Kidney capillary endothelial cell (primary cell): ENCODE measurements around the gene NFS1.

Experiments
- DNase-seq: peaks from one replicate; pipeline ENCODE4 v3.0.0-alpha.2; 2018; ENCODE audit warnings: low spot score

NFS1 gene

GRCh38 chr20:35674921-35675320, 24.2 kb downstream of the NFS1 start:
- DNase-seq = no peak

- DNase-seq = no peak
Measured at GRCh38 chr20:35673884-35674283, 25.3 kb downstream of the NFS1 start.

GRCh38 chr20:35669681-35670080, 29.5 kb downstream of the NFS1 start:
- no peak for DNase-seq

- no peak for DNase-seq
Measured at GRCh38 chr20:35669221-35669620, 29.9 kb downstream of the NFS1 start.

GRCh38 chr20:35665949-35666288, 33.2 kb downstream of the NFS1 start:
- no peak for DNase-seq

GRCh38 chr20:35664466-35665206, 34.5 kb downstream of the NFS1 start, which contains the start of the genes CPNE1 and RBM12:
CPNE1 (minus strand) TSS chr20:35664900; CDS start chr20:35632923, 31,977 bp downstream.
RBM12 (minus strand) TSS chr20:35664900; CDS start chr20:35655322, 9,578 bp downstream.
- DNase-seq = peak; percentile 91

GRCh38 chr20:35663516-35664465, 35.4 kb downstream of the NFS1 start:
- DNase-seq = peak; percentile 16

GRCh38 chr20:35662551-35662950, 36.6 kb downstream of the NFS1 start:
- DNase-seq = no peak

GRCh38 chr20:35661908-35662307, 37.2 kb downstream of the NFS1 start:
- no peak for DNase-seq

GRCh38 chr20:35661053-35661452, 38.1 kb downstream of the NFS1 start:
- DNase-seq = no peak

- DNase-seq = no peak
Measured at GRCh38 chr20:35660122-35660937, 38.8 kb downstream of the NFS1 start.

GRCh38 chr20:35657271-35657670, 41.9 kb downstream of the NFS1 start:
- no peak for DNase-seq

- no peak for DNase-seq
Measured at GRCh38 chr20:35654415-35654814, 44.7 kb downstream of the NFS1 start.

GRCh38 chr20:35653893-35654292, 45.3 kb downstream of the NFS1 start:
- DNase-seq = no peak

GRCh38 chr20:35653430-35653734, 45.8 kb downstream of the NFS1 start:
- DNase-seq = no peak

- no peak for DNase-seq
Measured at GRCh38 chr20:35652641-35653429, 46.3 kb downstream of the NFS1 start.

- DNase-seq = no peak
Measured at GRCh38 chr20:35651958-35652357, 47.2 kb downstream of the NFS1 start.

- DNase-seq = no peak
Measured at GRCh38 chr20:35650632-35651031, 48.5 kb downstream of the NFS1 start.

GRCh38 chr20:35648836-35649235, 50.3 kb downstream of the NFS1 start:
- DNase-seq = no peak

GRCh38 chr20:35644806-35645205, 54.3 kb downstream of the NFS1 start:
- DNase-seq = no peak

GRCh38 chr20:35643045-35643444, 56.1 kb downstream of the NFS1 start:
- DNase-seq = no peak

- no peak for DNase-seq
Measured at GRCh38 chr20:35641743-35642142, 57.4 kb downstream of the NFS1 start.
